K562 (cell line): ENCODE measurements around the gene CRY2. TPM values are rescaled to one million over a fixed set of nuclear protein-coding genes. Genes with fewer than 3 reads are reported as not detected.

Source experiments
- ATAC-seq: fragments of 200-7000 bp; cut with Tn5 transposase; 3 replicates; pipeline ENCODE4 v1.9.1; 2020; ENCODE audit warnings: moderate library complexity
- BruUV-seq: library from RNA; stranded (reverse); fragments of 400-500 nt; replicated peaks from 2 replicates; lab custom pipeline; 2021; lab: Mats Ljungman, UMichigan
- CTCF ChIA-PET: fragments of 300-600 bp; formaldehyde crosslinking; extraction: SDS; loops from one replicate; lab custom pipeline; 2021; ENCODE audit warnings: low intra/inter-chr PET ratio; lab: Yijun Ruan, JAX
- POLR2A ChIA-PET: fragments of 300-600, 350-650 bp; sonication (Branson Sonifier 250); formaldehyde crosslinking; extraction: SDS; loops from one replicate; lab custom pipeline; 2021; ENCODE audit warnings: antibody characterized with exemption, inconsistent platforms; lab: Yijun Ruan, JAX
- DNase-seq, 4 experiments: peaks; one replicate each; pipeline versions ENCODE4 v3.0.0 to v3.0.0-alpha.2; 2011 to 2018; ENCODE audit warnings: low spot score in 3 of 4, mixed read lengths in 3 of 4; ENCODE audit errors: extremely low read depth in 1 of 4
- FAIRE-seq: peaks from 2 replicates; lab custom pipeline; 2011; peaks lifted over from hg19 to GRCh38; lab: Jason Lieb, UNC
- H2AFZ ChIP-seq: 2 replicates; pipeline ENCODE4 v1.6.0; 2011; ENCODE audit warnings: low read depth, low read length, control low read depth, inconsistent platforms
- H3K27ac ChIP-seq: fragments of 200-600 bp; 3 replicates; pipeline ENCODE4 v1.8.0; 2011; ENCODE audit warnings: low read depth, mild to moderate bottlenecking, control low read depth, inconsistent platforms, low read length, moderate library complexity, mixed read lengths; ENCODE audit errors: extremely low read depth
- H3K27me3 ChIP-seq, 2 experiments: fragments of 300-600 bp in 1 of 2; 2 replicates in 1 of 2; 3 replicates in 1 of 2; pipeline versions ENCODE4 v1.6.0 to v1.8.0; 2011; ENCODE audit warnings: inconsistent platforms in 2 of 2, low read length in 2 of 2, mild to moderate bottlenecking in 1 of 2, mixed read lengths in 1 of 2, moderate library complexity in 1 of 2; ENCODE audit not compliant: control insufficient read depth in 2 of 2, insufficient read depth in 2 of 2
- H3K36me3 ChIP-seq: fragments of 300-600 bp; 3 replicates; pipeline ENCODE4 v1.8.0; 2011; ENCODE audit warnings: mild to moderate bottlenecking, low read length, inconsistent platforms; ENCODE audit not compliant: control insufficient read depth, insufficient read depth
- H3K4me1 ChIP-seq, 2 experiments: fragments of 200-600 bp in 1 of 2; replicated peaks in 1 of 2; 2 replicates in 1 of 2; 3 replicates in 1 of 2; pipeline versions ENCODE4 v1.5.1 to v1.8.0; 2011; ENCODE audit warnings: inconsistent platforms in 2 of 2, low read length in 2 of 2, mild to moderate bottlenecking in 1 of 2, mixed read lengths in 1 of 2, moderate library complexity in 1 of 2; ENCODE audit not compliant: control insufficient read depth in 2 of 2, insufficient read depth in 2 of 2
- H3K4me2 ChIP-seq: 2 replicates; pipeline ENCODE4 v1.6.1; 2011; ENCODE audit warnings: low read length, control low read depth, inconsistent platforms, mixed read lengths; ENCODE audit not compliant: insufficient read depth
- H3K4me3 ChIP-seq: fragments of 200-600 bp; sonication (generic), shearing (Covaris generic); 2 replicates; pipeline ENCODE4 v1.5.1; 2016; ENCODE audit warnings: control low read depth, inconsistent platforms
- H3K79me2 ChIP-seq: fragments of 200-600 bp; 3 replicates; pipeline ENCODE4 v1.8.0; 2011; ENCODE audit warnings: low read length, inconsistent platforms; ENCODE audit not compliant: control insufficient read depth, insufficient read depth
- H3K9ac ChIP-seq, 2 experiments: 2 replicates each; pipeline versions ENCODE4 v1.6.0 to v1.6.1; 2011; ENCODE audit warnings: low read depth in 2 of 2, low read length in 2 of 2, control low read depth in 1 of 2, inconsistent platforms in 1 of 2, mild to moderate bottlenecking in 1 of 2, mixed read lengths in 1 of 2; ENCODE audit not compliant: insufficient read depth in 1 of 2
- H3K9me1 ChIP-seq: one replicate; pipeline ENCODE4 v1.6.0; 2011; ENCODE audit warnings: inconsistent platforms, mild to moderate bottlenecking, low read length, moderate library complexity; ENCODE audit not compliant: control insufficient read depth, insufficient read depth
- H3K9me3 ChIP-seq: replicated peaks from 2 replicates; pipeline ENCODE4 v1.5.1; 2011; ENCODE audit warnings: low read depth, low read length, inconsistent platforms; ENCODE audit not compliant: control insufficient read depth, insufficient read depth
- H4K20me1 ChIP-seq: replicated peaks from 2 replicates; pipeline ENCODE4 v1.6.1; 2011; ENCODE audit warnings: low read length, inconsistent platforms, mixed read lengths; ENCODE audit not compliant: control insufficient read depth, insufficient read depth
- CBFB ChIP-seq: sonication (generic); formaldehyde crosslinking; IDR thresholded peaks from 2 replicates; pipeline ENCODE4 v1.4.0; 2020; ENCODE audit warnings: mild to moderate bottlenecking, missing genetic modification reagents
- CHD7 ChIP-seq: fragments of 200-600 bp; sonication (generic); IDR thresholded peaks from one replicate; pipeline ENCODE4 v1.6.1; 2012; ENCODE audit warnings: mild to moderate bottlenecking, low read depth, low read length, inconsistent platforms
- KAT7 ChIP-seq: sonication (generic); formaldehyde crosslinking; IDR thresholded peaks from 2 replicates; pipeline ENCODE4 v1.8.0; 2022; ENCODE audit warnings: missing genetic modification reagents, mild to moderate bottlenecking, borderline replicate concordance
- TAF9B ChIP-seq: fragments of 450-650 bp; IDR thresholded peaks from 2 replicates; pipeline ENCODE4 v1.6.1; 2018; ENCODE audit warnings: mild to moderate bottlenecking; ENCODE audit not compliant: partially characterized antibody
- XRCC5 ChIP-seq: fragments of 200-400 bp; formaldehyde crosslinking; IDR thresholded peaks from 2 replicates; pipeline ENCODE4 v1.6.1; 2017; ENCODE audit warnings: low read depth, mild to moderate bottlenecking, low read length
- ZNF444 ChIP-seq: fragments of 250-450 bp; sonication (Bioruptor Pico); IDR thresholded peaks from 2 replicates; pipeline ENCODE4 v1.4.0; 2020; ENCODE audit warnings: mild to moderate bottlenecking, moderate library complexity
- WGBS: fragments of 100-300 bp; shearing (Covaris generic); methylation state at CpG from one replicate; pipeline ENCODE4 v1.1.6; 2016; ENCODE audit warnings: low coverage, mixed read lengths; ENCODE audit not compliant: insufficient coverage; ENCODE audit errors: missing lambda C conversion rate; 5-methylcytosine and 5-hydroxymethylcytosine counted together
- in situ Hi-C: fragments of 300-500 bp; cut with MboI; formaldehyde crosslinking; loops from 4 replicates; pipeline ENCODE4 v1.15.0; 2018; ENCODE audit warnings: inconsistent platforms, mixed read lengths
- intact Hi-C: fragments of 100-400 bp; cut with micrococcal nuclease; formaldehyde crosslinking; loops from 2 replicates; pipeline ENCODE4 v1.14.2; 2022
- polyA plus RNA-seq, 8 experiments: library from polyadenylated mRNA; depleted of rRNA in 4 of 8; stranded (reverse) in 5 of 8; unstranded in 3 of 8; fragments of >200 nt; fragmentation: Nextera tagmentation in 2 of 8; fragmentation: Illumina TruSeq in 1 of 8; extraction: Ambion mirVana in 2 of 8; extraction: Trizol in 1 of 8; gene quantifications; 2 replicates each; pipeline versions ENCODE4 v1.2.1 to v1.2.3, GENCODE V29; 2011 to 2014; ENCODE audit warnings: inconsistent platforms in 1 of 8, missing spikeins in 1 of 8
- total RNA-seq, 7 experiments: library from RNA; depleted of rRNA in 6 of 7; stranded (reverse); fragments of >200 nt in 6 of 7; fragmentation: Illumina TruSeq in 2 of 7; extraction: Trizol in 2 of 7; gene quantifications; 2 replicates each; pipeline versions ENCODE4 v1.2.1 to v1.2.3, GENCODE V29; 2011 to 2021; ENCODE audit warnings: low replicate concordance in 1 of 7

The CRY2 gene
- total and polyA plus RNA-seq, 9 of the 15 experiments (the other 6 are each of a cell fraction or from before 2014, with no cell fraction given), result 2.3 to 23.9 (median 14.8) TPM

DNA sequence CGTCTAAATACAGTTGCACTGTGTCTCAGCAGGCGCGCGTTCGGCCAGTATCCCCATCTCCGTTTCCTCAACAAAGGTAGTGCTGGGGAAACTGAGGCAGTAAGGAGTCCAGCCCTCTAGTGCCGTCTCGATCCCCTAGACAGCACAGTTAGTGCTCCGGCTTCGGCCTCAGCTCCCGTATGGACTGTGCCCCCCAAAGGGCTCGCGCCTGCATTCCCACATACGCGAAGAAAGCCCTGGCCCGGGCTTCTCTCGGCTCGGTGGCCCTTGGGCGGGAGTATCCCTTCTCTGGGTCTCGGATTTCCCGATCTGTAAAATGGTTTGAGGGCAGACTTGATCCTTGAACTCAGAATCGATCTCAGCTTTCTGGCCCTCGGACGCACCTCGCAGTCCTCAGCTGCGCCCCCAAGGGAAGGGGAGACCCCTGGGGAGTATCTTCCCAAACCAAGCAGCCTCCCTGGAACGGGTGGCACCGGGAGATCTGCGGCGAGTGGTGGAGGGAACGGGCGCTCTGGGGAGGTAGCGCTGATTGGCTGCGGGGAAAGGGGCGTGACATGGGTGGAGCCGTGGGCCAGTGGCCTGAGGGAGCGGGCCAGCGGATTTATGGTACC is 71.2 kb downstream of the CRY2 start:
- intact Hi-C loops (no loop called here), in situ Hi-C loops (no loop called here)
- Histone ChIP-seq H3K79me2 (peaks cover 18% of the 10 kb centered on the region), H3K36me3 (peaks cover 29% of the 10 kb centered on the region; the same call in 2 of the 3 replicates), H3K4me1 (peaks cover 11 to 57% of the 10 kb centered on the region in 2 experiments), H2AFZ (peak overlapping the region; percentile 89), H3K27ac (peak overlapping the region; percentile 88), H4K20me1 (no peaks in the 10 kb centered on the region), H3K27me3 (no peaks in the 10 kb centered on the region), H3K4me2 (peak overlapping the region; percentile 94), H3K4me3 (peak overlapping the region; percentile 72), H3K9me1 (no peaks in the 10 kb centered on the region), H3K9ac (peak overlapping the region; percentile 79 to 93), H3K9me3 (no peaks in the 10 kb centered on the region)
- POLR2A ChIA-PET, result interaction anchor here (0.6 to 1.1 kb wide), 12 partner anchors 8 to 85 kb away, joined by 3 to 8 read pairs (median 3); no protein-coding TSS in a partner anchor
- CTCF ChIA-PET, result no interaction called here
- WGBS, result 1% methylated on average over 32 of the region's 38 CpGs
- BruUV-seq, result no TSS peak
- FAIRE-seq (peak; percentile 83), DNase-seq (peak; percentile 89 to 94 (median 90)), ATAC-seq (peak; percentile 86)
- TF ChIP-seq ZNF444 (CRISPR knock-in tag), result no peak
- no peak for TF ChIP-seq CHD7
- no peak for TF ChIP-seq TAF9B
- TF ChIP-seq XRCC5, result no peak; the same call in 1 of the 2 replicates
- TF ChIP-seq CBFB, result no peak
- no peak for TF ChIP-seq KAT7 (CRISPR knock-in tag)
